ENCODE data around the gene RSU1. TPM values are rescaled to one million over a fixed set of nuclear protein-coding genes. Genes with fewer than 3 reads are reported as not detected.

RSU1 gene
- total RNA-seq, 1 donor from 2014 or later: 142 TPM

DNA sequence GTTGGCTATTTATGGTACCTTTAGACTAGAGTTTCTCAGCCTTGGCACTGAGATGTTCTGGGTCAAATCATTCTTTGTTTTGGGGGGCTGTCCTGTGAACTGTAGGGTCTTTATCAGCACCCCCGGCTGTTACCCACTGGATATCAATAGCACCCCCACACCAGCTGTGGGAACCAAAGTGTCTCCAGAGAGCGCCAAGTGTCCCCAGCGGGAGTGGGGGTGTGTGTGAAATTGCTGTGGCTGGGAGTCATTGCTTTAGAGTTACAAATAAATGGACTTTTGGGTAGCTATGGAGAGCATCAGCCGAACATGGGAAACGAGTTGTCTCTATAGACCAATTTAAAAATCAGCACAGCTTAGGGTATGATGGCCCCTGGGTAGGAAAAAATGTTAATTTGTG is 184.2 kb downstream of the RSU1 start:
- TF ChIP-seq, protein P1, sequence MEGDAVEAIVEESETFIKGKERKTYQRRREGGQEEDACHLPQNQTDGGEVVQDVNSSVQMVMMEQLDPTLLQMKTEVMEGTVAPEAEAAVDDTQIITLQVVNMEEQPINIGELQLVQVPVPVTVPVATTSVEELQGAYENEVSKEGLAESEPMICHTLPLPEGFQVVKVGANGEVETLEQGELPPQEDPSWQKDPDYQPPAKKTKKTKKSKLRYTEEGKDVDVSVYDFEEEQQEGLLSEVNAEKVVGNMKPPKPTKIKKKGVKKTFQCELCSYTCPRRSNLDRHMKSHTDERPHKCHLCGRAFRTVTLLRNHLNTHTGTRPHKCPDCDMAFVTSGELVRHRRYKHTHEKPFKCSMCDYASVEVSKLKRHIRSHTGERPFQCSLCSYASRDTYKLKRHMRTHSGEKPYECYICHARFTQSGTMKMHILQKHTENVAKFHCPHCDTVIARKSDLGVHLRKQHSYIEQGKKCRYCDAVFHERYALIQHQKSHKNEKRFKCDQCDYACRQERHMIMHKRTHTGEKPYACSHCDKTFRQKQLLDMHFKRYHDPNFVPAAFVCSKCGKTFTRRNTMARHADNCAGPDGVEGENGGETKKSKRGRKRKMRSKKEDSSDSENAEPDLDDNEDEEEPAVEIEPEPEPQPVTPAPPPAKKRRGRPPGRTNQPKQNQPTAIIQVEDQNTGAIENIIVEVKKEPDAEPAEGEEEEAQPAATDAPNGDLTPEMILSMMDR (IDR thresholded peaks at IDR 0.05; ENCODE audit: insufficient read depth, low read depth, low read length): no peak
- no peak for TF ChIP-seq EZH2 (IDR thresholded peaks at IDR 0.05; ENCODE audit: insufficient read depth, low read length)
- peaks cover 19% of the 10 kb centered on the region for H3K79me2 ChIP-seq (ENCODE audit: insufficient read depth, low read length)
- H3K9me3 ChIP-seq (ENCODE audit: insufficient read depth, low read depth, low read length): no peaks in the 10 kb centered on the region
- H3K27me3 ChIP-seq (ENCODE audit: insufficient read depth, low read length): no peaks in the 10 kb centered on the region
- H4K20me1 ChIP-seq (ENCODE audit: insufficient read depth, low read length): peaks cover 84% of the 10 kb centered on the region
- no peaks in the 10 kb centered on the region for H3K4me1 Mint-ChIP-seq (ENCODE audit: low read depth, unreplicated experiment)
- no peak for DNase-seq (ENCODE audit: low read depth)
- no peaks in the 10 kb centered on the region for H3K36me3 ChIP-seq (ENCODE audit: insufficient read depth, low read length)
- H3K4me1 ChIP-seq (ENCODE audit: insufficient read depth, low read length): no peaks in the 10 kb centered on the region
- peaks cover 7% of the 10 kb centered on the region for H3K36me3 Mint-ChIP-seq (ENCODE audit: low read depth, unreplicated experiment)
- no peaks in the 10 kb centered on the region for H3K27me3 Mint-ChIP-seq (ENCODE audit: low read depth, unreplicated experiment)
- no peak for FAIRE-seq
- no peak overlapping the region for H2AFZ ChIP-seq (ENCODE audit: low read depth, low read length)
- H3K9ac ChIP-seq (ENCODE audit: low read length): no peak overlapping the region
- H3K9me3 Mint-ChIP-seq (ENCODE audit: unreplicated experiment): no peaks in the 10 kb centered on the region
- no peak overlapping the region for H3K27ac ChIP-seq (ENCODE audit: low read depth, low read length)
- H3K4me3 Mint-ChIP-seq (ENCODE audit: unreplicated experiment): no peak overlapping the region
- no peak overlapping the region for H3K27ac Mint-ChIP-seq (ENCODE audit: unreplicated experiment)
- no peak overlapping the region for H3K4me2 ChIP-seq (ENCODE audit: low read length)
- no peak overlapping the region for H3K4me3 ChIP-seq (ENCODE audit: insufficient read depth, low read depth, low read length)

DNA sequence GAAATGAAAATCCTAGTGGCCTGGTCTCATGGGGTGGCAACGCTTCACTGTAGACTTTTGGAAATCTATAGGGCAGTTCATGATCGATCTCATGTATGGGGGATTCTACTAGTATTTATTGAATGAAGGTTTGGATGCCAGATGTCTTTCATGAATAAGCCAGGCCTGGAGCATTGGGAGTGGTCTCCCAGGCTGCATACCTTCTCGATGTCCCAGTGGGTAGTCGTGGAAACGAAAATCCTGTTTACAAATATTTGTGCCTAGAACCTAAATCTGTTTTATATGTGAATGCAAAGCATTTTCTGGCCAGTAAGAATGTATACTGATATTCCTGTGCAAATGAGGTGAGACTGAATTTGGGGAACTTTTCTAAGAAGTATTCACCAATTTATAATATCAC is 190.5 kb downstream of the RSU1 start:
- no peak overlapping the region for H2AFZ ChIP-seq (ENCODE audit: low read depth, low read length)
- H3K27ac Mint-ChIP-seq (ENCODE audit: unreplicated experiment): no peak overlapping the region
- H3K27me3 ChIP-seq (ENCODE audit: insufficient read depth, low read length): no peaks in the 10 kb centered on the region
- H4K20me1 ChIP-seq (ENCODE audit: insufficient read depth, low read length): peaks cover 67% of the 10 kb centered on the region
- no peak for FAIRE-seq
- no peaks in the 10 kb centered on the region for H3K27me3 Mint-ChIP-seq (ENCODE audit: low read depth, unreplicated experiment)
- H3K4me2 ChIP-seq (ENCODE audit: low read length): no peak overlapping the region
- no peaks in the 10 kb centered on the region for H3K4me1 ChIP-seq (ENCODE audit: insufficient read depth, low read length)
- H3K9ac ChIP-seq (ENCODE audit: low read length): no peak overlapping the region
- no peak overlapping the region for H3K27ac ChIP-seq (ENCODE audit: low read depth, low read length)
- no peak for DNase-seq (ENCODE audit: low read depth)
- TF ChIP-seq, protein P1 (IDR thresholded peaks at IDR 0.05; ENCODE audit: insufficient read depth, low read depth, low read length): no peak
- TF ChIP-seq EZH2 (IDR thresholded peaks at IDR 0.05; ENCODE audit: insufficient read depth, low read length): no peak
- H3K4me3 ChIP-seq (ENCODE audit: insufficient read depth, low read depth, low read length): no peak overlapping the region
- H3K79me2 ChIP-seq (ENCODE audit: insufficient read depth, low read length): peaks cover 6% of the 10 kb centered on the region
- H3K9me3 ChIP-seq (ENCODE audit: insufficient read depth, low read depth, low read length): no peaks in the 10 kb centered on the region
- H3K36me3 ChIP-seq (ENCODE audit: insufficient read depth, low read length): no peaks in the 10 kb centered on the region
- H3K9me3 Mint-ChIP-seq (ENCODE audit: unreplicated experiment): no peaks in the 10 kb centered on the region
- H3K4me1 Mint-ChIP-seq (ENCODE audit: low read depth, unreplicated experiment): no peaks in the 10 kb centered on the region
- H3K4me3 Mint-ChIP-seq (ENCODE audit: unreplicated experiment): no peak overlapping the region
- peaks cover 15% of the 10 kb centered on the region for H3K36me3 Mint-ChIP-seq (ENCODE audit: low read depth, unreplicated experiment)

DNA sequence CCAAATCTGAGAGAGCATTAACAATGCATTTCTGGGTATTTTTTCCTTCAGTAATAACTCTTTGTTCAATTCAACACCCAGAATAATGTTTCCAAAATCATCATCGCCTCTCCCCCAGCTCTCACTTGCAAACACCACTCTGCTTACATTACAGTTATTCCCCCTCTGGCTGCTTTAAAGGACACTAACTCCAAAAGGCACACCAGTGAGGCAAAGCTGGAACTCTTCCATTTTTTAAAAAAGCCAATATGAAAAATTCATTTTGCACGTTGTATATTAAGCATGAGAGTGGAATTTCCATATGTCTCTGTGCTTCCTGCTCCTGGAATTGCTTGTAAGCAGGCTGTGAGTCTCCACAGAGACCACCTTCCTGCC is 204.3 kb downstream of the RSU1 start:
- Histone ChIP-seq H3K4me3 (ENCODE audit: insufficient read depth, low read depth, low read length) (no peak overlapping the region), H3K36me3 (ENCODE audit: insufficient read depth, low read length) (no peaks in the 10 kb centered on the region), H4K20me1 (ENCODE audit: insufficient read depth, low read length) (peaks cover 90% of the 10 kb centered on the region), H3K27ac (ENCODE audit: low read depth, low read length) (no peak overlapping the region), H2AFZ (ENCODE audit: low read depth, low read length) (no peak overlapping the region), H3K9ac (ENCODE audit: low read length) (no peak overlapping the region), H3K4me2 (ENCODE audit: low read length) (no peak overlapping the region), H3K4me1 (ENCODE audit: insufficient read depth, low read length) (no peaks in the 10 kb centered on the region), H3K79me2 (ENCODE audit: insufficient read depth, low read length) (peaks cover 18% of the 10 kb centered on the region), H3K9me3 (ENCODE audit: insufficient read depth, low read depth, low read length) (no peaks in the 10 kb centered on the region), H3K27me3 (ENCODE audit: insufficient read depth, low read length) (no peaks in the 10 kb centered on the region)
- Mint-ChIP-seq H3K9me3 (ENCODE audit: unreplicated experiment) (peaks cover 12% of the 10 kb centered on the region), H3K36me3 (ENCODE audit: low read depth, unreplicated experiment) (peaks cover 13% of the 10 kb centered on the region), H3K4me1 (ENCODE audit: low read depth, unreplicated experiment) (peaks cover 3% of the 10 kb centered on the region), H3K4me3 (ENCODE audit: unreplicated experiment) (no peak overlapping the region), H3K27ac (ENCODE audit: unreplicated experiment) (no peak overlapping the region), H3K27me3 (ENCODE audit: low read depth, unreplicated experiment) (no peaks in the 10 kb centered on the region)
- TF ChIP-seq, protein P1 (IDR thresholded peaks at IDR 0.05; ENCODE audit: insufficient read depth, low read depth, low read length): no peak
- no peak for TF ChIP-seq EZH2 (IDR thresholded peaks at IDR 0.05; ENCODE audit: insufficient read depth, low read length)
- FAIRE-seq (no peak), DNase-seq (ENCODE audit: low read depth) (no peak)

All from astrocyte (in vitro differentiated cells and primary cell).